ENCODE measurements around the gene SNCAIP.
"Not testable (repeated sequence)": the region's sequence is repeated elsewhere in the genome, so short reads cannot be mapped to it uniquely, and the experiment has no call there.

Gene SNCAIP

GRCh38 chr5:122366501-122366900, 54.5 kb downstream of the SNCAIP start:
- DNase-seq, result no peak

GRCh38 chr5:122367456-122367855, 55.4 kb downstream of the SNCAIP start:
- no peak for DNase-seq

GRCh38 chr5:122368510-122369251, 56.6 kb downstream of the SNCAIP start:
- no peak for DNase-seq

- DNase-seq, result no peak
Observed at GRCh38 chr5:122369253-122369815, 57.3 kb downstream of the SNCAIP start.

- no peak for DNase-seq
Observed at GRCh38 chr5:122371511-122372151, 59.6 kb downstream of the SNCAIP start.

GRCh38 chr5:122374110-122374509, 62.1 kb downstream of the SNCAIP start:
- DNase-seq, result no peak

- no peak for DNase-seq
Observed at GRCh38 chr5:122375801-122376200, 63.8 kb downstream of the SNCAIP start.

- DNase-seq, result no peak
Observed at GRCh38 chr5:122376250-122376649, 64.2 kb downstream of the SNCAIP start.

- no peak for DNase-seq
Observed at GRCh38 chr5:122377026-122377425, 65.0 kb downstream of the SNCAIP start.

- not testable (repeated sequence) for DNase-seq
Observed at GRCh38 chr5:122382938-122383337, 70.9 kb downstream of the SNCAIP start.

- DNase-seq, result no peak
Observed at GRCh38 chr5:122384739-122385235, 72.8 kb downstream of the SNCAIP start.

- DNase-seq, result no peak
Observed at GRCh38 chr5:122385286-122385685, 73.2 kb downstream of the SNCAIP start.

- DNase-seq, result no peak
Observed at GRCh38 chr5:122385808-122386207, 73.8 kb downstream of the SNCAIP start.

- DNase-seq, result no peak
Observed at GRCh38 chr5:122390154-122390553, 78.1 kb downstream of the SNCAIP start.

GRCh38 chr5:122390694-122391093, 78.7 kb downstream of the SNCAIP start:
- DNase-seq, result no peak

GRCh38 chr5:122391621-122392020, 79.6 kb downstream of the SNCAIP start:
- DNase-seq, result no peak

GRCh38 chr5:122392224-122392623, 80.2 kb downstream of the SNCAIP start:
- DNase-seq, result no peak

GRCh38 chr5:122392824-122393223, 80.8 kb downstream of the SNCAIP start:
- no peak for DNase-seq

- DNase-seq, result no peak
Observed at GRCh38 chr5:122394284-122394930, 82.4 kb downstream of the SNCAIP start.

GRCh38 chr5:122398016-122398415, 86.0 kb downstream of the SNCAIP start:
- DNase-seq, result no peak

GRCh38 chr5:122400341-122400740, 88.3 kb downstream of the SNCAIP start:
- DNase-seq, result no peak

- DNase-seq, result no peak
Observed at GRCh38 chr5:122400938-122401337, 88.9 kb downstream of the SNCAIP start.

- DNase-seq, result no peak
Observed at GRCh38 chr5:122401976-122402725, 90.1 kb downstream of the SNCAIP start.
